ENCODE data around the gene VAV1. TPM values are rescaled to one million over a fixed set of nuclear protein-coding genes. Genes with fewer than 3 reads are reported as not detected.

The VAV1 gene
- polyA plus RNA-seq, 1 donor from 2014 or later = not detected

DNA sequence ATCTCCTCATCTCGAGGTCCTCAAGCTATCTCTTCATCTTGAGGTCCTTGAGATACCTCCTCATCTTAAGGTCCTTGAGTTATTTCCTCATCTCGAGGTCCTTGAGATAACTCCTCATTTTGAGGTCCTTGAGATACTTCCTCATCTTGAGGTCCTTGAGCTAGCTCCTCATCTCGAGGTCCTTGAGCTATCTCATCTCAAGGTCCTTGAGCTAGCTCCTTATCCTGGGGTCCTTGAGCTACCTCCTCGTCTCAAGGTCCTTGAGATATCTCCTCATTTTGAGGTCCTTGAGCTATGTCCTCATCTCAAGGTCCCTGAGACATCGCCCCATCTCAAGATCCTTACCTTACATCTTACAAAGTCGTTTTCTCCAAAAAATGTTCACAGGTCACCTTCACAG is 18.7 kb downstream of the VAV1 start:
- no peak overlapping the region for H3K4me3 ChIP-seq (ENCODE audit: low read length)
- H3K9me2 ChIP-seq (ENCODE audit: insufficient read depth, low read length) = no peaks in the 10 kb centered on the region
- peaks cover 4% of the 10 kb centered on the region for H3K9me3 ChIP-seq (ENCODE audit: low read length)
- H3K36me3 ChIP-seq (ENCODE audit: insufficient read depth, low read length) = no peaks in the 10 kb centered on the region
- H3K27ac ChIP-seq (ENCODE audit: low read length) = no peak overlapping the region
- TF ChIP-seq RAD21 (conservative IDR thresholded peaks at IDR 0.05) (no peak), MXI1 (conservative IDR thresholded peaks at IDR 0.05; ENCODE audit: poor library complexity, severe bottlenecking) (no peak), EP300 (conservative IDR thresholded peaks at IDR 0.05; ENCODE audit: poor library complexity, severe bottlenecking) (no peak), TAF1 (IDR thresholded peaks at IDR 0.05; ENCODE audit: low read depth) (no peak), POLR2AphosphoS5 (IDR thresholded peaks at IDR 0.05) (no peak), SMC3 (conservative IDR thresholded peaks at IDR 0.05; ENCODE audit: poor library complexity) (no peak), EZH2 (IDR thresholded peaks at IDR 0.05; ENCODE audit: borderline replicate concordance, insufficient read depth, low read length, poor library complexity, severe bottlenecking) (no peak)
- TF ChIP-seq, protein P1, sequence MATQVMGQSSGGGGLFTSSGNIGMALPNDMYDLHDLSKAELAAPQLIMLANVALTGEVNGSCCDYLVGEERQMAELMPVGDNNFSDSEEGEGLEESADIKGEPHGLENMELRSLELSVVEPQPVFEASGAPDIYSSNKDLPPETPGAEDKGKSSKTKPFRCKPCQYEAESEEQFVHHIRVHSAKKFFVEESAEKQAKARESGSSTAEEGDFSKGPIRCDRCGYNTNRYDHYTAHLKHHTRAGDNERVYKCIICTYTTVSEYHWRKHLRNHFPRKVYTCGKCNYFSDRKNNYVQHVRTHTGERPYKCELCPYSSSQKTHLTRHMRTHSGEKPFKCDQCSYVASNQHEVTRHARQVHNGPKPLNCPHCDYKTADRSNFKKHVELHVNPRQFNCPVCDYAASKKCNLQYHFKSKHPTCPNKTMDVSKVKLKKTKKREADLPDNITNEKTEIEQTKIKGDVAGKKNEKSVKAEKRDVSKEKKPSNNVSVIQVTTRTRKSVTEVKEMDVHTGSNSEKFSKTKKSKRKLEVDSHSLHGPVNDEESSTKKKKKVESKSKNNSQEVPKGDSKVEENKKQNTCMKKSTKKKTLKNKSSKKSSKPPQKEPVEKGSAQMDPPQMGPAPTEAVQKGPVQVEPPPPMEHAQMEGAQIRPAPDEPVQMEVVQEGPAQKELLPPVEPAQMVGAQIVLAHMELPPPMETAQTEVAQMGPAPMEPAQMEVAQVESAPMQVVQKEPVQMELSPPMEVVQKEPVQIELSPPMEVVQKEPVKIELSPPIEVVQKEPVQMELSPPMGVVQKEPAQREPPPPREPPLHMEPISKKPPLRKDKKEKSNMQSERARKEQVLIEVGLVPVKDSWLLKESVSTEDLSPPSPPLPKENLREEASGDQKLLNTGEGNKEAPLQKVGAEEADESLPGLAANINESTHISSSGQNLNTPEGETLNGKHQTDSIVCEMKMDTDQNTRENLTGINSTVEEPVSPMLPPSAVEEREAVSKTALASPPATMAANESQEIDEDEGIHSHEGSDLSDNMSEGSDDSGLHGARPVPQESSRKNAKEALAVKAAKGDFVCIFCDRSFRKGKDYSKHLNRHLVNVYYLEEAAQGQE (IDR thresholded peaks at IDR 0.05; ENCODE audit: borderline replicate concordance) = no peak
- TF ChIP-seq, protein P2, sequence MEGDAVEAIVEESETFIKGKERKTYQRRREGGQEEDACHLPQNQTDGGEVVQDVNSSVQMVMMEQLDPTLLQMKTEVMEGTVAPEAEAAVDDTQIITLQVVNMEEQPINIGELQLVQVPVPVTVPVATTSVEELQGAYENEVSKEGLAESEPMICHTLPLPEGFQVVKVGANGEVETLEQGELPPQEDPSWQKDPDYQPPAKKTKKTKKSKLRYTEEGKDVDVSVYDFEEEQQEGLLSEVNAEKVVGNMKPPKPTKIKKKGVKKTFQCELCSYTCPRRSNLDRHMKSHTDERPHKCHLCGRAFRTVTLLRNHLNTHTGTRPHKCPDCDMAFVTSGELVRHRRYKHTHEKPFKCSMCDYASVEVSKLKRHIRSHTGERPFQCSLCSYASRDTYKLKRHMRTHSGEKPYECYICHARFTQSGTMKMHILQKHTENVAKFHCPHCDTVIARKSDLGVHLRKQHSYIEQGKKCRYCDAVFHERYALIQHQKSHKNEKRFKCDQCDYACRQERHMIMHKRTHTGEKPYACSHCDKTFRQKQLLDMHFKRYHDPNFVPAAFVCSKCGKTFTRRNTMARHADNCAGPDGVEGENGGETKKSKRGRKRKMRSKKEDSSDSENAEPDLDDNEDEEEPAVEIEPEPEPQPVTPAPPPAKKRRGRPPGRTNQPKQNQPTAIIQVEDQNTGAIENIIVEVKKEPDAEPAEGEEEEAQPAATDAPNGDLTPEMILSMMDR (IDR thresholded peaks at IDR 0.05; ENCODE audit: poor library complexity, severe bottlenecking) = no peak
- H3F3A ChIP-seq (ENCODE audit: insufficient read depth, low read length, poor library complexity, severe bottlenecking) = no peaks in the 10 kb centered on the region
- no peaks in the 10 kb centered on the region for H3K79me2 ChIP-seq (replicated peaks; ENCODE audit: insufficient read depth, low read length)
- no peak overlapping the region for H3K9ac ChIP-seq (ENCODE audit: low read length)
- H3K4me2 ChIP-seq (ENCODE audit: low read length) = no peak overlapping the region
- no peaks in the 10 kb centered on the region for H3K27me3 ChIP-seq (ENCODE audit: insufficient read depth, low read depth, low read length)
- no peaks in the 10 kb centered on the region for H4K20me1 ChIP-seq (ENCODE audit: insufficient read depth)
- no peak overlapping the region for H2AFZ ChIP-seq (ENCODE audit: low read depth, low read length)

DNA sequence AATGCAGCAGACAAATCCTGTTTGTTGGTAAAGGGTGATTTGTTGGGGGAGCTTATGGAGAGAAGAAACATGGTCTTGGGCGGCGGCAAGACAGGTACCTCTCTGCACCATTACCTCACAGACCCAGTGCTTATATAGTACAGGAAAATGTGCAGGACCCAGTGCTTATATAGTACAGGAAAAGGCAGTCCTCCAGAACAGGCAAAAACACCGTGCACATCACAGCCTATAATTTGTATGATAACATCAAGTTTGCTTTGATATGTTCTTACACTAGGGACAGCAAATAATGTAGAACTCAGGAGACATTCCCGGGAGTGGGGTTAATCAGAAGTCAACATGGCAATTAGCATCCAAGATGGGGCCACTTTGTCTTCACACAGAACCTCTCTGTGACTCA is 20.9 kb downstream of the VAV1 start:
- H4K20me1 ChIP-seq (ENCODE audit: insufficient read depth) = no peaks in the 10 kb centered on the region

More for the DNA sequence above, 20.9 kb downstream of the VAV1 start:
- H3K27me3 ChIP-seq (ENCODE audit: insufficient read depth, low read depth, low read length) = no peaks in the 10 kb centered on the region
- no peaks in the 10 kb centered on the region for H3F3A ChIP-seq (ENCODE audit: insufficient read depth, low read length, poor library complexity, severe bottlenecking)
- peaks cover 4% of the 10 kb centered on the region for H3K9me3 ChIP-seq (ENCODE audit: low read length)
- no peaks in the 10 kb centered on the region for H3K79me2 ChIP-seq (replicated peaks; ENCODE audit: insufficient read depth, low read length)
- H3K4me3 ChIP-seq (ENCODE audit: low read length) = no peak overlapping the region
- no peak overlapping the region for H3K9ac ChIP-seq (ENCODE audit: low read length)
- no peak overlapping the region for H3K4me2 ChIP-seq (ENCODE audit: low read length)
- H3K27ac ChIP-seq (ENCODE audit: low read length) = no peak overlapping the region
- H3K36me3 ChIP-seq (ENCODE audit: insufficient read depth, low read length) = no peaks in the 10 kb centered on the region
- no peaks in the 10 kb centered on the region for H3K9me2 ChIP-seq (ENCODE audit: insufficient read depth, low read length)
- H2AFZ ChIP-seq (ENCODE audit: low read depth, low read length) = no peak overlapping the region
- TF ChIP-seq, protein P2 (IDR thresholded peaks at IDR 0.05; ENCODE audit: poor library complexity, severe bottlenecking) = no peak
- TF ChIP-seq POLR2AphosphoS5 (IDR thresholded peaks at IDR 0.05) (no peak), MXI1 (conservative IDR thresholded peaks at IDR 0.05; ENCODE audit: poor library complexity, severe bottlenecking) (no peak), EP300 (conservative IDR thresholded peaks at IDR 0.05; ENCODE audit: poor library complexity, severe bottlenecking) (no peak), TAF1 (IDR thresholded peaks at IDR 0.05; ENCODE audit: low read depth) (no peak), EZH2 (IDR thresholded peaks at IDR 0.05; ENCODE audit: borderline replicate concordance, insufficient read depth, low read length, poor library complexity, severe bottlenecking) (no peak), SMC3 (conservative IDR thresholded peaks at IDR 0.05; ENCODE audit: poor library complexity) (no peak), RAD21 (conservative IDR thresholded peaks at IDR 0.05) (no peak)
- TF ChIP-seq, protein P1 (IDR thresholded peaks at IDR 0.05; ENCODE audit: borderline replicate concordance) = no peak
